GM12892 (cell line): ENCODE measurements around the gene CNEP1R1.

Source experiments
- POLR2AphosphoS5 ChIP-seq: IDR thresholded peaks from 2 replicates; pipeline ENCODE4 v1.6.1; 2011; ENCODE audit warnings: low read depth, low read length, control low read depth
- TAF1 ChIP-seq: IDR thresholded peaks from 2 replicates; pipeline ENCODE4 v1.6.1; 2011; ENCODE audit warnings: low read depth, mild to moderate bottlenecking, control low read depth, low read length, borderline replicate concordance

DNA sequence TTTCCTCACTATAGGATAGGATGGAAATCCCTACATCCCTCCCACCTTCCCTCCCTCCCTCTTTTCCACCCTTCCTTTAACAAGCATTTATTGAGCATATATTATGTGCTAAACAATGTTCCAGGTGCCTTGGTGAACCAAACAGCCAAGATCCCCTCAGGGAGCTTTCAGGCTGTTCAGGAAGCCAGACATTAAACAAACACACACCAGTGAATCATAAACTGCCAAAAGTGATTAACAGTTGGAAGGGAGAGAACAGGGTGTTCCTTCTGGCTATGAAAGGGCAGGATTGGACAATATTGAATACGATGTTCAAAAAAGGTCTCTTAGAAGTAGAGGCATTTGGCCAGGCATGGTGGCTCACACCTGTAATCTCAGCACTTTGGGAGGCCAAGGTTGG is 22.8 kb upstream of the CNEP1R1 start:
- TF ChIP-seq TAF1 = no peak
- TF ChIP-seq POLR2AphosphoS5 = no peak
